GM19238 (cell line): ENCODE measurements around the gene RABGAP1.

Source experiments
- DNase-seq: peaks from one replicate; pipeline ENCODE4 v3.0.0; 2011; ENCODE audit warnings: low spot score; ENCODE audit not compliant: insufficient read length

Gene RABGAP1

DNA sequence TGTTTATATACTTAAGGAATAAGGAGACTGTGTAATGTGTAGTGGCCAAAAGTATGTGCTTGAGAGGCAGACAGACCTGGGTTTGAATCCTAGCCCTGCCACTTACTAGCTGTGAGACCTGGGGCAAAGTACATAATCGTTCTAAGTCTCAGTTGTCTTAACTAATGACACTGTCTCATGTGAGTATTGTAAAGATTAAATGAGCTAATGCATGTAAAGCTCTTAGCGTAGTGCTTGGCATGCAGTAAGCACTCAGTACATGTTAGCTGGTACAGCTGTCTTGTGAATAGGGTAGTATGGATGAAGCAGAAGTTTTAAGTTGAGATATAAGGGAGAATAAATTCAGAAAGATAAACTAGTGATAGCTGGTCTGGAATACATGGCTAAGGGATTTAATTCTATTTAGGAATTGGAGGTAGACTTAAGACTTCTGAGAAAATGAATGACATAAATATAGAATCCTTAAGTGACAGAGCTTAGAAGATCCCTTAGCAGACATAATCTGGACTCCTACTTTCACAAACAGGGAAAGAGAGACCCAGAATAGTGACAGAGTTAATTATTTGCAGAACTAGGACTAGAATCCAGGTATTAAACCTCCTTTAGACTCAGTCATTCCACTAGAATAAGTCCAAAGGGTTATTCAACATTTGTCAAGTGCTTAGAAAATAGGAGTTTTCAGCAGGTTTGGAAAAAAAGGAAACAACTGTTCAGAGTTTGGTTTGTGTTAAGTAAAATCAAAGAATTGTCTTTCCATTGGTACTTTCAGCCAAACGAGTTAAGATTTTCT lies 105.8 kb downstream of the RABGAP1 start:
- DNase-seq: no peak

GRCh38 chr9:123048748-123049147 lies 107.9 kb downstream of the RABGAP1 start:
- DNase-seq: no peak

DNA sequence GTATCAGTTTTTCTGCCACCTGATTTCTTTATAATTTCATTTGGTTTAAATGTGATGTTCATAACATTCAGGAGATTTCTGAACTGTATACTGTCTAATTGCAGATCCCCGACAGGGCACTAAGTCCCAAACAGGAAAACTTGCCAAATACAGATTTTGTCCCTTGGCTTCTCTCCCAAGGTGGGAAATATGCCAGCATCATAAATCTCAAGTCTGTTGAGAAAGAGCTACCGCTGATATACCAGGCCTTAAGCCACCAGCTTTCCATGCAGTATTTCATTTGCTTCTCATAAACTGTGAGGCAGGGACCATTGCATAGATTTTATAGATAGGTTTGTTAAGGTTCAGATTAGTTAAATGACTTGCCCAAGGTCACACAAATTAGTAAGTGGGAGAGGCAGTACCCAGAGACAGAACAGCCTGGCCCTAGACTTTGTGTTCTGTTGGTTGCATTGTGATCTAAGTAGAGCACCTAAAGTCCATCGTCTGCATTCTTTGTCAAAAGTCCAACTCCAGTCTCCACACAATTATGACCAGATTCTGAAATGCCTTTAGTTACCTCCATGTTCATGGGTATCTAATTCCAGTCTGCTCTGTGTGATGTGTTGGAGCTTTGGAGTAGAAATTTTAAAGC lies 108.9 kb downstream of the RABGAP1 start:
- no peak for DNase-seq

DNA sequence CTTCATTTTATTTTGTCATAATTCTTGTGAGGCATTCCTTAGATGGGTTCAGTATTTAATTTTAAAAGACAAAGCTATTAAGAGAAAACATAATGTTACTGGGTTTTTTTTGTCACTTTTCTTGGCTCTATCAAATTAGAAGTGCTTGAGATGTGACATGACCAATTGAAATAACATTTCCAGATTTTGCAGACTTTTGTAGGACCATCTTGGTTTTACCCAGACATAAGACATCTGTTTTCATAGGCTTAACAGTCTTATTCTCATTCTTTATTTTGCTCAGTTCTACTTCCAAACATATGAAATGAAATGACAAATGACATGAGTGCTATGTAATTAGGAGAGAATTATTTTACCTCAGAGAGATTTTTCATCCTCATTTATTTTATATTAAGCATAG lies 112.2 kb downstream of the RABGAP1 start:
- DNase-seq: no peak

- DNase-seq: no peak
Observed at GRCh38 chr9:123053711-123054110, 112.9 kb downstream of the RABGAP1 start.

DNA sequence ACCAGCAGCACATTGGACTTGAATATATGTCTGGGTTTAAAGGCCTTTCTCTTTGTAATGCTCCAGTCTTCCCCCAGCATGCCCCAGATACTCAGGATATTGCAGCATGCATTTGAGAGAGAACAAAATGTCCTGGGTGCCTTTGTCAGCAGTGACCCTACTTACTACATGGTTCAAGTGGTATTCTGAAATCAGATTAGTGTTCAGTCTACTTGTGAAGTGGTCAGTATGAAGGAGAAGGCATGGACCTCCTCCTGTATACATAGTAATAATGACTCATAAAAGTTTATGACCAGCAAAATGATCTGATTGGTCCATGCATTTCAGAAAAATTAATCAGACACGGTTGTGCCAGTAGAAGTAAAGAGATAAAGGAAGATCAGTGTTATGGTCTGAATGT lies 118.0 kb downstream of the RABGAP1 start:
- DNase-seq: no peak

DNA sequence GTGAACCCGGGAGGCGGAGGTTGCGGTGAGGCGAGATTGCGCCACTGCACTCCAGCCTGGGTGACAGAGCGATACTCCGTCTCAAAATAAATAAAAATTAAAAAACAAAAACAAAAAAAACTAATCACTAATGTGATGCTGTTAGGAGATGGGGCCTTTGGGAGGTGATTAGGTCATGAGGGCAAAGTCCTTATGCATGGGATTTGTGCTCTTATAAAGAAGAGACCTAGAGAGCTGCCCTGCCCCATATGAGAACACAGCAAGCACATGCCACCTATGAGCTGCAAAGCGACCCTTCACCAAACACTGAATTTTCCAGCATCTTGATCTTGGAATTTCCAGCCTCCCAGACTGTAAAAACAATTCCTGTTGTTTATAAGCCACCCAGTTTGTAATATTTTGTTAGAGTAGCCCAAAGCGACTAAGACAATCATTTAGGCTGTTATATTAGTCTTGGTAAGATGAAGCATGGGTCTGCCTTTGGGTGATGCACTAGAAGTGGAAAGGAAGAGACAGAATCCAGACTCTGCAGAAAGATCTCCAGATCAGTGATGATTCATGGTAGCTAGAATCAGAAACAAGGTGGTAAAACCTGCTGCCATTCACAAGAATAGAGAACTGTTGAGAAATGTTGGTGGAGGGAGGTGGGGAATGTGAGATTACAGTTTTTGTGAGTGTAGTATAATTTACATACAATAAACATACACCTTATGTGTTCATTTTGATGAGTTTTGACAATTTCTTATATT lies 118.8 kb downstream of the RABGAP1 start:
- no peak for DNase-seq

GRCh38 chr9:123061216-123061615 lies 120.4 kb downstream of the RABGAP1 start:
- DNase-seq: no peak

DNA sequence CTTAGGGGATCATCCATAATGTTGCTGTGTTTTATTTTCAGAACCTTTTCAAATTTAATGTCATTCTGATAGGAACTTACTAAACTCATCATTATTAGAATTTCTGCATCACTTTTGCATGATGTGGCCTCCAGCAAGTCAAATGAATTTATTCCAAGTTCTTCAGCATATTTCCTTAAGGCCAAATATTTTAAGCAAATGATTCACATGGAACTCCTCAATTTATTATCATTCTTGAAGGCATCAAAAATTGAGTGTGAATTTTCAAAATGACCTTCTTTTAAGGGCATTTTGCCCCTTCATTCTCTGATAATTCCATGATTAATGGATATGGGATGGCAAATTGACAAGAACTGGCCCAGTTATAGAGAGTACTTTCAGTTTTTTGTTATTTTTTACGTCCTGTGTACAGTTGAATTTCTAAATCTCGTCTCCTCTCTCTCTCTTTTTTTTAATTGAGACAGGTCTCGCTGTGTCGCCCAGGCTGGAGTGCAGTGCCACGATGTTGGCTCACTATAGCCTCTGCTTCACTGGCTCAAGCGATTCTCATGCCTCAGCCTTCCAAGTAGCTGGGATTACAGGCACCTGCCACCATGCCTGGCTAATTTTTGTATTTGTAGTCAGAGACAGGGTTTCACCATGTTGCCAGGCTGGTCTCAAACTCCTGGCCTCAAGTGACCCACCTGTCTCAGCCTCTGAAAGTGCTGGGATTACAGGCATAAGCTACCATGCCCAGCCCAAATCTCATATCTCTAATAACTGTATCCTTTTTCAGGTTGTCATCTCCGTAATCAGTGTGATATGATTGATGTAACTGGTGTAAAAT lies 121.7 kb downstream of the RABGAP1 start:
- no peak for DNase-seq

DNA sequence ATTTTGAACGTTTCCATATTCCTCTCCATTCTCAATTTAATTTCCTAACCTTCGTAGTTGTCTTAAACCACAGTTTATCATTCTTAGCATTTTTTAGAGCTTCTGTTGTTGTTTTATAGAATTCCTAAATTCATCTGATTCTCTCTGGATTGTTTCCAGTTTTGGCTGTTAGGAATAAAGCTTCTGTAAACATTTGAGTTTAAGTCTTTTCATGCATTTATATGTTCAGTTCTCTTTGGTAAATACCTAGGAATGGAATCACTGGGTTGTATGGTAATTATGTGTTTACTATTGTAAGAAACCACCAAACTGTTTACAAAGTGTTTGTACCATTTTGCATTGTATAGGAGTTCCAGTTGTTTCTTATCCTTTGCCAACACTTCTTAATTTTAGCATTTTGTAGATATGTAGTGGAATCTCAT lies 122.4 kb downstream of the RABGAP1 start:
- DNase-seq: no peak

- DNase-seq: no peak
Observed at GRCh38 chr9:123063896-123064295, 123.1 kb downstream of the RABGAP1 start.

DNA sequence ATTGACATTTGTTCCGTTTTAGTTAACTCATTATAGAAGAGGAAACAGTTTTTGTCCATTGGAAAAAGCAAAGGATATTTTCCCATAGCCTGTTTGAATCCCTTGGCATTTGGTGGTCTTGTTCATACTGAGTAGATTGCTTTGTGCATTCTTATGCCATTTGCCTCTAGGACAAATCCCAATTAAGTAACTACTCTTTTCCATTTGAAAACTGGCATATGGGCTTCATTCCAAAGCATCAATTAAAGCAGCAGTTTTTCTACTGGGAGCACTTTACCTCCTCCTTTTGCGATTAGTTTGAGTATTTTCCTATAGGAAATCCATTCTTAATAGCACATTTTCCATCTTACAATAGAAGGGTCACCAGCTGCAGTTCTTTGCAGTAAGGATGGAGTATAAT lies 123.9 kb downstream of the RABGAP1 start:
- DNase-seq: no peak

DNA sequence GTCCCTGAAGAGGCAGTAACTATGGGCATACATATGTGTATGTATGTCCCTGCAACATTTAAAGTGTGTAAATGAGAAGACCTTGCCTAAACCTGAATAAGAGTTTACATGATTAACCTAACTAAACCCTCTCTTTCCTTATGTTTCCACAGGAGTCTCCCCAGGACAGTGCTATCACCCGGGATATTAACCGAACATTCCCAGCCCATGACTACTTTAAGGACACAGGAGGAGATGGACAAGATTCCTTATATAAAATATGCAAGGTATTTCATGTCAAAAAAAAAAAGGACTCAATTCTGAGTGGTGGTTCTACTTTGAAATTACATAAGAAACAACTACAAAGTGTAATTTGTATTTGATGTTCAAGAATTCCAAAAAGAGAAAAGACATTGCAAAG lies 124.4 kb downstream of the RABGAP1 start:
- DNase-seq: no peak

GRCh38 chr9:123067136-123067535 lies 126.3 kb downstream of the RABGAP1 start:
- no peak for DNase-seq

DNA sequence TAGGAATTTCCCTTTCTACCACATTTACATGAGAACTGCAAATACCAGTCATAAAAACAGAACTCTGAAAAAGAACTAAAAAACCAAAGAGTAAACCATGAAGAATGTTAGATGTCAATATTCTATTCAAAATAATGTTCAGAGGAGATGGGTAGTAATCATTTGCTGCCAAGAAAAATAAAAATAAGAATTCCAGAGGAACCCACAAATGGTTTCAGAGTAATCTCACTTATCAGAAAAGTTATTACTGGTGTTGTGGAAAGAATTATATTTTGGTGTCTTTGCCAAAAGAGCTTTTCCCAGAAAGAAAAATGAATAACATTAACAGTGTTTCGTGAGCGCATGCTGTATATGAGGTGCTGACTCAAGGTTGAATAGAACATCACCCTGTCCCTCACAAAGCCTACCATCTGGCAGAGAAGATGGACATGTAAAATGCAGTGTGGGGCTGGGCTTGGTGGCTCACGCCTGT lies 128.2 kb downstream of the RABGAP1 start:
- DNase-seq: no peak

- no peak for DNase-seq
Observed at GRCh38 chr9:123070198-123070597, 129.4 kb downstream of the RABGAP1 start.

- DNase-seq: no peak
Observed at GRCh38 chr9:123072407-123072995, 131.7 kb downstream of the RABGAP1 start.

DNA sequence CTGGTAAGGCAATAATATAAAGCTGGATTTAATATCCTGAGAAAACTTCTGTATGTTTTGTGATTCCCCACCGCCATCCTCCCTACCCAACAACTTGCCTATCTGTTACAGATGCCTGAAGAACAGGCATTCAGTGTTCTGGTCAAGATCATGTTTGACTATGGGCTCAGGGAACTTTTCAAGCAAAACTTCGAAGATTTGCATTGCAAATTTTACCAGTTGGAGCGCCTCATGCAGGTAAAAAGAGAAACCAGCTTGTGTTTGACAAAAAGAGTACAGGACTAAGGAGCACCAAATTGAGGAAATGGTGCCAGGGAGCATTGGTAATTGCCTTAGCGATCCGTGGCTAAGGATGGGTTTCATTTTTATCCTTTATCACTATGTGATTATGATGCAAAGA lies 132.6 kb downstream of the RABGAP1 start:
- no peak for DNase-seq

DNA sequence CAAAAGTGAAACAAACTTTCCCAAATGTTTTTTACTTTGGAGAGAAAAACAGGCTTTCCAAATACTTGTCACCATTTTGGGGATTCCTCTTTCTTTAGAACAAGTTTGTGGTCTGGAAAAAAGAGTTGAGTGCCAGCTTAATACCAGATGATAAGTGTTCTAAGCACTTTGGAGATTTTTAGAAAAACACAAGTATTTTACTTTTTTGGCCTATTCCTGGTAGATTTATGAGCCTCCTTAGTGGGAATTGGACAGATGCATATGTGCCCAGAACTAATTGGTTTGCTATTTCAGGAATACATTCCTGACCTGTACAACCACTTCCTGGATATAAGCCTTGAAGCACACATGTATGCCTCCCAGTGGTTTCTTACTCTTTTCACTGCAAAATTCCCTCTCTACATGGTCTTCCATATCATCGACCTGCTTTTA lies 133.2 kb downstream of the RABGAP1 start:
- no peak for DNase-seq

- DNase-seq: no peak
Observed at GRCh38 chr9:123074628-123075027, 133.8 kb downstream of the RABGAP1 start.

- no peak for DNase-seq
Observed at GRCh38 chr9:123080444-123080843, 139.6 kb downstream of the RABGAP1 start.
